K562 (cell line): ENCODE data around the gene ANO7. TPM values are rescaled to one million over a fixed set of nuclear protein-coding genes. Genes with fewer than 3 reads are reported as not detected.
A peak's percentile ranks its signal among the peaks of the same experiment; 100 is the strongest.

Experiments used
- ARHGAP35 ChIP-seq: fragments of 450-650 bp; IDR thresholded peaks from 2 replicates; pipeline ENCODE4 v1.6.1; 2018; ENCODE audit not compliant: partially characterized antibody
- E2F4 ChIP-seq: sonication (generic); formaldehyde crosslinking; IDR thresholded peaks from 2 replicates; pipeline ENCODE4 v1.8.0; 2022; ENCODE audit warnings: mild to moderate bottlenecking, low read depth, missing genetic modification reagents
- FOS ChIP-seq: IDR thresholded peaks from 3 replicates; pipeline ENCODE4 v1.6.1; 2011; ENCODE audit not compliant: insufficient read length; ENCODE audit errors: extremely low read depth
- GTF2B ChIP-seq: IDR thresholded peaks from 2 replicates; pipeline ENCODE4 v1.6.1; 2011; ENCODE audit not compliant: insufficient read length; ENCODE audit errors: extremely low read depth
- HCFC1 ChIP-seq: IDR thresholded peaks from 2 replicates; pipeline ENCODE4 v1.6.1; 2012; ENCODE audit warnings: low read depth, low read length, improper control_type of control experiment
- HNRNPLL ChIP-seq: fragments of 200-400 bp; formaldehyde crosslinking; IDR thresholded peaks from 2 replicates; pipeline ENCODE4 v1.6.1; 2017; ENCODE audit warnings: low read length, low read depth, mild to moderate bottlenecking; ENCODE audit not compliant: poor library complexity, severe bottlenecking
- LEF1 ChIP-seq: fragments of 450-650 bp; IDR thresholded peaks from 2 replicates; pipeline ENCODE4 v1.6.1; 2016; ENCODE audit warnings: mild to moderate bottlenecking
- MGA ChIP-seq: fragments of 450-650 bp; IDR thresholded peaks from 2 replicates; pipeline ENCODE4 v1.6.1; 2016; ENCODE audit warnings: mild to moderate bottlenecking, moderate library complexity
- RBM17 ChIP-seq: fragments of 200-400 bp; formaldehyde crosslinking; IDR thresholded peaks from 2 replicates; pipeline ENCODE4 v1.6.1; 2017; ENCODE audit warnings: low read depth, mild to moderate bottlenecking, low read length, borderline replicate concordance
- SMAD4 ChIP-seq: fragments of 250-450 bp; sonication (Bioruptor Pico); conservative IDR thresholded peaks from 2 replicates; pipeline ENCODE4 v1.8.0; 2021; ENCODE audit warnings: inconsistent platforms, mild to moderate bottlenecking, moderate library complexity
- TAF1 ChIP-seq: IDR thresholded peaks from 2 replicates; pipeline ENCODE4 v1.6.1; 2011; ENCODE audit warnings: mild to moderate bottlenecking, low read length, moderate library complexity; ENCODE audit not compliant: insufficient read depth, control insufficient read depth, severe bottlenecking; ENCODE audit errors: extremely low read depth
- ZBTB7A ChIP-seq: IDR thresholded peaks from 2 replicates; pipeline ENCODE4 v1.6.1; 2011; ENCODE audit warnings: low read depth, mild to moderate bottlenecking, low read length, moderate library complexity, borderline replicate concordance; ENCODE audit not compliant: control insufficient read depth
- ZNF23 ChIP-seq: fragments of 250-450 bp; sonication (Bioruptor Pico); IDR thresholded peaks from 2 replicates; pipeline ENCODE4 v1.4.0; 2020; ENCODE audit warnings: mild to moderate bottlenecking
- polyA plus RNA-seq, 8 experiments: library from polyadenylated mRNA; depleted of rRNA in 4 of 8; stranded (reverse) in 5 of 8; unstranded in 3 of 8; fragments of >200 nt; fragmentation: Nextera tagmentation in 2 of 8; fragmentation: Illumina TruSeq in 1 of 8; extraction: Ambion mirVana in 2 of 8; extraction: Trizol in 1 of 8; gene quantifications; 2 replicates each; pipeline versions ENCODE4 v1.2.1 to v1.2.3, GENCODE V29; 2011 to 2014; ENCODE audit warnings: inconsistent platforms in 1 of 8, missing spikeins in 1 of 8
- total RNA-seq, 7 experiments: library from RNA; depleted of rRNA in 6 of 7; stranded (reverse); fragments of >200 nt in 6 of 7; fragmentation: Illumina TruSeq in 2 of 7; extraction: Trizol in 2 of 7; gene quantifications; 2 replicates each; pipeline versions ENCODE4 v1.2.1 to v1.2.3, GENCODE V29; 2011 to 2021; ENCODE audit warnings: low replicate concordance in 1 of 7

The ANO7 gene
- total and polyA plus RNA-seq, 9 of the 15 experiments (the other 6 are each of a cell fraction or from before 2014, with no cell fraction given) = 0.28 to 5.1 (median 1.1) TPM

GRCh38 chr2:241148891-241149674 is 39.4 kb upstream of the ANO7 start, which contains the start of gene PASK (continued):
- TF ChIP-seq GTF2B = no peak
- no peak for TF ChIP-seq ZNF23 (CRISPR knock-in tag)
- TF ChIP-seq SMAD4 (CRISPR knock-in tag) = 0 out of 2 replicates have a peak, but pooled peaks have one; percentile 26
- TF ChIP-seq RBM17 = no peak
- TF ChIP-seq HNRNPLL = peak; percentile 34
- 0 out of 2 replicates have a peak, but pooled peaks have one; percentile 12 for TF ChIP-seq MGA
- TF ChIP-seq ZBTB7A = peak; percentile 15; the same call in 1 of the 2 replicates
- peak; percentile 42 for TF ChIP-seq TAF1
- no peak for TF ChIP-seq ARHGAP35
- TF ChIP-seq LEF1 = no peak; the same call in 1 of the 2 replicates
- peak; percentile 84 for TF ChIP-seq FOS
- TF ChIP-seq HCFC1 = no peak
- no peak for TF ChIP-seq E2F4
